Fibroblast of lung (primary cell): ENCODE measurements around the gene LCN10. TPM values are rescaled to one million over a fixed set of nuclear protein-coding genes. Genes with fewer than 3 reads are reported as not detected.

Experiments used
- DNase-seq, 2 donors: peaks; one replicate each; pipeline versions ENCODE4 v3.0.0 to v3.0.0-alpha.2; 2010; ENCODE audit warnings: low read depth in 2 of 2
- H2AFZ ChIP-seq: 2 replicates; pipeline ENCODE4 v1.5.1; 2012; ENCODE audit warnings: low read length, control low read depth, inconsistent platforms
- H3K27ac ChIP-seq: 2 replicates; pipeline ENCODE4 v1.5.1; 2011; ENCODE audit warnings: low read length, control low read depth; ENCODE audit not compliant: insufficient read depth
- H3K27me3 ChIP-seq: 2 replicates; pipeline ENCODE4 v1.5.1; 2011; ENCODE audit warnings: mild to moderate bottlenecking, low read length; ENCODE audit not compliant: control insufficient read depth, insufficient read depth
- H3K36me3 ChIP-seq: 2 replicates; pipeline ENCODE4 v1.5.1; 2011; ENCODE audit warnings: low read length; ENCODE audit not compliant: control insufficient read depth, insufficient read depth
- H3K4me1 ChIP-seq: 2 replicates; pipeline ENCODE4 v1.5.1; 2011; ENCODE audit warnings: low read length; ENCODE audit not compliant: control insufficient read depth, insufficient read depth; ENCODE audit errors: extremely low read depth
- H3K4me2 ChIP-seq: 2 replicates; pipeline ENCODE4 v1.5.1; 2011; ENCODE audit warnings: low read length, control low read depth; ENCODE audit not compliant: insufficient read depth; ENCODE audit errors: extremely low read depth
- H3K4me3 ChIP-seq, 4 experiments: fragments of 200-600 bp in 1 of 4; sonication (generic) in 1 of 4; replicated peaks in 1 of 4; 2 replicates each; pipeline ENCODE4 v1.5.1; 2011 to 2016; ENCODE audit warnings: low read length in 4 of 4, low read depth in 3 of 4, mild to moderate bottlenecking in 3 of 4, control low read depth in 2 of 4, inconsistent platforms in 1 of 4, mixed read lengths in 1 of 4; ENCODE audit not compliant: insufficient read depth in 1 of 4; ENCODE audit errors: control extremely low read depth in 1 of 4
- H3K79me2 ChIP-seq: 2 replicates; pipeline ENCODE4 v1.5.1; 2012; ENCODE audit warnings: mild to moderate bottlenecking, low read length, inconsistent platforms; ENCODE audit not compliant: control insufficient read depth, insufficient read depth
- H3K9ac ChIP-seq: 2 replicates; pipeline ENCODE4 v1.5.1; 2011; ENCODE audit warnings: mild to moderate bottlenecking, low read length, control low read depth; ENCODE audit not compliant: insufficient read depth
- H3K9me3 ChIP-seq: 2 replicates; pipeline ENCODE4 v1.5.1; 2012; ENCODE audit warnings: low read depth, low read length; ENCODE audit not compliant: control insufficient read depth, insufficient read depth
- H4K20me1 ChIP-seq: 2 replicates; pipeline ENCODE4 v1.5.1; 2011; ENCODE audit warnings: low read length; ENCODE audit not compliant: control insufficient read depth, insufficient read depth; ENCODE audit errors: extremely low read depth
- EZH2 ChIP-seq: IDR thresholded peaks from 2 replicates; pipeline ENCODE4 v1.5.1; 2012; ENCODE audit warnings: low read length, control low read depth, mild to moderate bottlenecking; ENCODE audit errors: missing control alignments
- polyA plus RNA-seq, 2 donors: library from polyadenylated mRNA; depleted of rRNA in 1 of 2; stranded (reverse) in 1 of 2; unstranded in 1 of 2; fragments of >200 nt; gene quantifications; 2 replicates each; pipeline ENCODE4 v1.2.1, GENCODE V29; 2011 to 2012; ENCODE audit warnings: missing spikeins in 1 of 2
- total RNA-seq: library from RNA; depleted of rRNA; stranded (reverse); fragments of >200 nt; gene quantifications from 2 replicates; pipeline ENCODE4 v1.2.1, GENCODE V29; 2014
- TF ChIP-seq, protein P1 (sequence below), 2 donors: IDR thresholded peaks in 1 of 2; conservative IDR thresholded peaks in 1 of 2; 1 replicate in 1 of 2; 2 replicates in 1 of 2; pipeline ENCODE4 v1.5.1; 2011 to 2012; ENCODE audit warnings: low read length in 2 of 2, control low read depth in 1 of 2, inconsistent platforms in 1 of 2, low read depth in 1 of 2, mild to moderate bottlenecking in 1 of 2

Gene LCN10
- total and polyA plus RNA-seq, 2 donors (not counting 1 experiment from before 2014, with no cell fraction given) = not detected

DNA sequence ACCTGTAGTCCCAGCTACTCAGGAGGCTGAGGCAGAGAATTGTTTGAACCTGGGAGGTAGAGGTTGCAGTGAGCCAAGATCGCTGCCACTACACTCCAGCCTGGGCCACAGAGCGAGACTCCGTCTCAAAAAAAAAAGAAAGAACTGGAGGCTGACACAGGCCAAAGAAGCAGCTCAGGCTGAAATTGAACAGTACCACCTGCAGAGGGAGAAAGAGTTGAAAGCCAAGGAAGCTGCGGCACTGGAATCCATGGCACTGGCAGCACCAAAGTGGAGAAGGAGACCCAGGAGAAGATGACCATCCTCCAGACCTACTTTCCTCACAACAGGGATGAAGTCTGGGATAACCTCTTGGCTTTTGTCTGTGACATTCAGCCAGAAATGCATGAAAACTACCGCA lies 37.1 kb upstream of the LCN10 start:
- H3K27me3 ChIP-seq = peaks cover 33% of the 10 kb centered on the region
- DNase-seq = no peak
- no peak overlapping the region for H3K27ac ChIP-seq
- no peaks in the 10 kb centered on the region for H4K20me1 ChIP-seq
- no peak overlapping the region for H2AFZ ChIP-seq
- H3K4me1 ChIP-seq = no peaks in the 10 kb centered on the region
- no peak overlapping the region for H3K4me2 ChIP-seq
- TF ChIP-seq, protein P1, sequence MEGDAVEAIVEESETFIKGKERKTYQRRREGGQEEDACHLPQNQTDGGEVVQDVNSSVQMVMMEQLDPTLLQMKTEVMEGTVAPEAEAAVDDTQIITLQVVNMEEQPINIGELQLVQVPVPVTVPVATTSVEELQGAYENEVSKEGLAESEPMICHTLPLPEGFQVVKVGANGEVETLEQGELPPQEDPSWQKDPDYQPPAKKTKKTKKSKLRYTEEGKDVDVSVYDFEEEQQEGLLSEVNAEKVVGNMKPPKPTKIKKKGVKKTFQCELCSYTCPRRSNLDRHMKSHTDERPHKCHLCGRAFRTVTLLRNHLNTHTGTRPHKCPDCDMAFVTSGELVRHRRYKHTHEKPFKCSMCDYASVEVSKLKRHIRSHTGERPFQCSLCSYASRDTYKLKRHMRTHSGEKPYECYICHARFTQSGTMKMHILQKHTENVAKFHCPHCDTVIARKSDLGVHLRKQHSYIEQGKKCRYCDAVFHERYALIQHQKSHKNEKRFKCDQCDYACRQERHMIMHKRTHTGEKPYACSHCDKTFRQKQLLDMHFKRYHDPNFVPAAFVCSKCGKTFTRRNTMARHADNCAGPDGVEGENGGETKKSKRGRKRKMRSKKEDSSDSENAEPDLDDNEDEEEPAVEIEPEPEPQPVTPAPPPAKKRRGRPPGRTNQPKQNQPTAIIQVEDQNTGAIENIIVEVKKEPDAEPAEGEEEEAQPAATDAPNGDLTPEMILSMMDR (conservative IDR thresholded peaks at IDR 0.05 in 1 of 2, IDR thresholded peaks at IDR 0.05 in 1 of 2; ENCODE audit: low read depth in 1 of 2, low read length in 2 of 2) = no peak
- no peaks in the 10 kb centered on the region for H3K9me3 ChIP-seq
- H3K9ac ChIP-seq = no peak overlapping the region
- no peaks in the 10 kb centered on the region for H3K79me2 ChIP-seq
- H3K4me3 ChIP-seq = no peak overlapping the region
- no peaks in the 10 kb centered on the region for H3K36me3 ChIP-seq

- no peak for DNase-seq
- no peaks in the 10 kb centered on the region for H3K4me1 ChIP-seq
- H3K79me2 ChIP-seq = no peaks in the 10 kb centered on the region
- H3K9ac ChIP-seq = no peak overlapping the region
- TF ChIP-seq, protein P1 (conservative IDR thresholded peaks at IDR 0.05 in 1 of 2, IDR thresholded peaks at IDR 0.05 in 1 of 2; ENCODE audit: low read depth in 1 of 2, low read length in 2 of 2) = no peak
- TF ChIP-seq EZH2 = no peak
- no peak overlapping the region for H3K4me2 ChIP-seq
- H3K27me3 ChIP-seq = peaks cover 29% of the 10 kb centered on the region
- H3K9me3 ChIP-seq = no peaks in the 10 kb centered on the region
- H3K27ac ChIP-seq = no peak overlapping the region
- H3K36me3 ChIP-seq = no peaks in the 10 kb centered on the region
- no peak overlapping the region for H3K4me3 ChIP-seq
- H2AFZ ChIP-seq = no peak overlapping the region
- H4K20me1 ChIP-seq = no peaks in the 10 kb centered on the region
Measured at GRCh38 chr9:136777359-136777758, 34.6 kb upstream of the LCN10 start.

DNA sequence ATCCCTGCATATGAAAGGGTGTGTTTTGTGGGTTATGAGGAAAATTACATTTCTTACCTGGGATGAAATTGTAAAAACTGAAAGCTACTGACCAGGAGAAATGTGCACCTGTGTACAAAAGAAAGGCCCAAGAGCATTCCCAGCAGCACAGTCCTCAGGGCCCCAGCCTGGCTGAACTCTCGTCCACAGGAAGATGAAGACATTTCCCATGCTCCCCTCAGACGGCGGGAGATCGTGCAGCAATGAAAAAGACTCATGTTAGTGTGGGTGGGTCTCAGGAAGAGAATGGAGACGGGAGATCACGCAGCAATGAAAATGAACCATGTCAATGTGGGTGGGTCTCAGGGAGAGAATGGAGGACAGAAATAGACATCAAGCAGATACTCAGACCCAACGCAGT lies 34.2 kb upstream of the LCN10 start:
- H3K4me1 ChIP-seq = no peaks in the 10 kb centered on the region
- no peaks in the 10 kb centered on the region for H3K79me2 ChIP-seq

More for the DNA sequence above, 34.2 kb upstream of the LCN10 start:
- Histone ChIP-seq H3K9me3 (no peaks in the 10 kb centered on the region), H4K20me1 (no peaks in the 10 kb centered on the region), H2AFZ (no peak overlapping the region), H3K4me2 (no peak overlapping the region), H3K27ac (no peak overlapping the region), H3K27me3 (peaks cover 29% of the 10 kb centered on the region), H3K9ac (no peak overlapping the region), H3K36me3 (no peaks in the 10 kb centered on the region), H3K4me3 (no peak overlapping the region)
- TF ChIP-seq, protein P1 (conservative IDR thresholded peaks at IDR 0.05 in 1 of 2, IDR thresholded peaks at IDR 0.05 in 1 of 2; ENCODE audit: low read depth in 1 of 2, low read length in 2 of 2) = no peak
- no peak for TF ChIP-seq EZH2
- DNase-seq = no peak
